Medulla oblongata (tissue), 1 donor: Measurements from ENCODE around the gene CDCA7.
A peak's percentile ranks its signal among the peaks of the same experiment; 100 is the strongest.
"Not testable (repeated sequence)": the region's sequence is repeated elsewhere in the genome, so short reads cannot be mapped to it uniquely, and the experiment has no call there.

Experiments used
- DNase-seq: peaks from one replicate; pipeline ENCODE4 v3.0.0-alpha.2; 2015; ENCODE audit errors: extremely low spot score

Gene CDCA7

DNA sequence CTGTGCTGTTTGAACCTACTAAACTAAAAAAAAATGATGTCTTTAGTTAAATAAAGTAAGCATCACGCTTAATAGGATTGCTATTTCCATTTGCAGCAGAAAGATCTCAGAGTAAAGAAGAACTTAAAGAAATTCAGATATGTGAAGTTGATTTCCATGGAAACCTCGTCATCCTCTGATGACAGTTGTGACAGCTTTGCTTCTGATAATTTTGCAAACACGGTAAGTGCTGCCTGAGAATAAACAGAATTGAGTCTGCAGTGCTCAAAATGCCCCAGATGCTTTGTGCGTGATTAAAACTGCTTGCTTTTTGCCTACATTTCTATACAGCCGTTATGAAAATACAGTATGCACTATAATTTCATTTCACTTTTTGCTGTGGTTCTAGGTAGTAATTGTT lies 3.9 kb downstream of the CDCA7 start:
- no peak for DNase-seq

DNA sequence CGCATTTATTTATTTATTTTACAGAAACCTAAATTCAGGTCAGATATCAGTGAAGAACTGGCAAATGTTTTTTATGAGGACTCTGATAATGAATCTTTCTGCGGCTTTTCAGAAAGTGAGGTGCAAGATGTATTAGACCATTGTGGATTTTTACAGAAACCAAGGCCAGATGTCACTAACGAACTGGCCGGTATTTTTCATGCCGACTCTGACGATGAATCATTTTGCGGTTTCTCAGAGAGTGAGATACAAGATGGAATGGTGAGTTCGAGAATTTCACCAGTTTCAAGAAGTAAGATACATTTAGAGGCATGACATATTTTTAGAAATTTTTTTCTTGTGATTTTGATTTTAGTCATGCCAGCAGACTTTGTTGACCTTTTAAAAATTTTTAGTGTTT lies 4.6 kb downstream of the CDCA7 start:
- DNase-seq = no peak

DNA sequence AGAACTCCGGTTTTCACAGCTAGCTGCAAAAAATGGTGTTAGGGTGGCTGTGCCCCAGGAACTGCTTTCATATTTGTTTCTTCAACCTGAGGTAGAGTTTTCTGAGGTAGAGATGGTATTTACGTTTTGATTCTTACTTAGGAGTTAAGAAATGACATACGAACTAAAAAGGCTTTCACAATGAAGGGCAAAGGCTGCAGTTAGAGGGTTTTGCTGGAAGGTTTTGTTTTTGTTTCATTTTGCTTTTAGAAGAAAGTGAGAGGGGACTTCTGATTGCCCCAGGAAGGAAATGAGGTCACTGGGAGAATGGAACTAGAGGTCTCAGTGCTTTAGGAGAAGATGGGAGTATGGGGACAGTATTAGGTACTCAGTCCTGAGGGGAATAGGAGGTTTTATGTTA lies 15.5 kb downstream of the CDCA7 start:
- no peak for DNase-seq

DNA sequence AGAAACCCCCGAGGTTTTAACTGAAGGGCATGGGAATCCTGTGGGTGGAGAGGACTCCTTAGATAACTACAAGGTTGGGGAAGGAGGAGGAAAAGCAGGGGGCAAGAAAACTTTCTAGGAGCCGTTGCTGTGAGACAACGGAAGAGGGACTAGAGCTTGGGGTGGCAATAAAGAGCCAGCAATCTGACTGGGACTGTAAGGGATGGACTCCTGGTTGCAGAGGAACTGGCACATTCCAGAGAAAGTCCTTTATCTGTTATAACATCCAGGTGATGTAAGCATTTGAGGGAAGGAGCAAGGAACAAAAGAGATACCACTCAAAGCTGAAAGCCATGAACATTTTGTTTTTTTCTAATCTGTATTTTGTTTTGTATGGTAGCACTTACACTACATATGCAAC lies 16.4 kb downstream of the CDCA7 start:
- no peak for DNase-seq

DNA sequence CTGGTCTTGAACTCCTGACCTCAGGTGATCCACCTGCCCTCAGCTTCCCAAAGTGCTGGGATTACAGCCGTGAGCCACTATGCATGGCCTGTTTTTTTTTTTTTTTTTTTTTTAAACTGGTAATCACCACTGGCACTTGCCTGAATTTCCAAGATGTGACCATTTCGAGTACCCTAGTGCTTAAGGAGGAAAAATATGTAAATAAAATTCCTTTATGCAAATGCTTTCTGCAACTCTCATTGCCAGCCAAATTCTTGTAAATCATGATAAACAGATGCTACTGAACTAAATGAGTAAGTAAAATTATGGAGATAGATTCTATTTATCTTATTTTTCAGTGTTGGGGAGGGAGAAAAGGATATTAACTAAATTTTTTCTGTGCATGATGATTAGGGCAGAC lies 18.6 kb downstream of the CDCA7 start:
- no peak for DNase-seq

DNA sequence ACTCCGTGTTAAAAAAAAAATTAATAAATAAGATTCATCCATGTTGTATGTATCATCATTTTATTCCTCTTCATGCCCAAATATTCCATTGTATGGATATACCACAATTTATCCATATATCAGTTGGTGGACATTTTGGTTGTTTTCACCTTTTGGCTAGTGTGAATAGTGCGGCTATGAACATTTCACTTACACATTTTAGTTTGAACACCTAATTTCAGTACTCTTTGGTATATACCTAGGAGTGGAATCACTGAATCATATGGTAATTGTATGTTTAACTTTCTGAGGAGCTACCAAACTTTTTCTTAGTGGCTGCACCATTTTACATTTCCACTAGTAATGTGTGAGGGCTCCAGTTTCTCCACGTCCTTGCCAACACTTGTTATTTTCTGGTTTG lies 20.0 kb downstream of the CDCA7 start:
- no peak for DNase-seq

DNA sequence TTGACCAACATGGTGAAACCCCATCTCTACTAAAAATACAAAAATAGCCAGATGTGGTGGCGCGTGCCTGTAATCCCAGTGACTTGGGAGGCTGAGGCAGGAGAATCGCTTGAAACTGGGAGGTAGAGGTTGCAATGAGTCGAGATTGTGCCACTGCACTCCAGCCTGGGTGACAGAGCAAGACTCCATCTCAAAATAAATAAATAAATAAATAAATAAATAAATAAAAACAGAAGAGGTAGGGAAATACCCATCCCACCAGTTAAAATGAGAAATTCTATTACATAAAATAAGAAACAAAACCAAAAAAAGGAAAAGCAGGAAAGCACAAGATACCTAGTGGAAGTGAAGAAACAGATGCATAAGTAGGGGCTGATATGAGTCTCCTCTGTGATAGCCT lies 30.9 kb downstream of the CDCA7 start:
- not testable (repeated sequence) for DNase-seq

DNA sequence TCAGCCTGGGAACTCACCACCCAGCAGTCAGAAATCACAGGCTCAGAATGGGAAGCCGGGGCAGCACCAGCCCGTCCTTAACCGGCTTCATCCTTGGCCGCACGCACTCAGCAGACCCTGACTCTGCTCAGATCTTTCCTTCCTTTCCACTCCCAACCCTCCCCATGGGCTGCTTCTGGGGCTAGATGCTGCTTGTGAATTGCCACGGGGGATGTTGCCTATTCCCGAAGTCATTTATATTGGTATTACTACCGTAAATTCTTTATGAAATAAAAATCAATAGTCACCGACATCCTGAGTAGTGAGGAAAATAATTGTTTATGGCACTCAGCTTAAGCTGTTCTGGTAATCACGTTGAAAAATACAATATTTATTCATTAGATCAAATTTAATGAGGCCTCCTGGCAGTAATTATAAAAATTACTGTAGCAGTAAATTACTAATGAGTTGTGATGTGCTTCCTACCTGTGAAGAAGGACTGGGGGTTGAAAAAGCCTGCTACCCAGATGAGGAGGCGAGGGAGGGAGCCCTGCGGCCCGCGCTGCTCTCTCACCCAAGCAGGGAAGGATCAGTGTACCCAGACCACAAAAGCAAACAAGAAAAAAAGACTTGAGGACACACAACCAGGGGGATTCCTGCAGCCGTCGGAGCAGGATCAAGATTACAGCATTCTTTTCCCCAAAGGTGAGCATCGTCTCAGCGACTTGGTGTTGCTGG lies 31.5 kb downstream of the CDCA7 start:
- DNase-seq = no peak

DNA sequence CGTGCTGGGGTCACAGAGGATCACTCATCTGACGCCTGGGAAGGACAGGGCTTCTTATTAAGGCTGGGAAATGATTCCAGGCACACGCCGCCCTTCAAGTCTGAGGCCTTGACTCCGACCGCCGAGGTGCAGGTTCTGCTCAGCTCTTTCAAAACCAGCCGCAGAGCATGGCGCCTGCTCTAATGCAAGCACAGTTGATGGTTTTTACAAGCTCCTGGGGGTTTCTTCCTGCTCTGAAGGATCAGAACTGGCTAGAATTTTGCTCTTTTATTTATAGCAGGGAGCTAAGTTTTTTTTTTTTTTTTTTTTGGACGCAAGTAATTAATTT lies 32.0 kb downstream of the CDCA7 start:
- DNase-seq = no peak

DNA sequence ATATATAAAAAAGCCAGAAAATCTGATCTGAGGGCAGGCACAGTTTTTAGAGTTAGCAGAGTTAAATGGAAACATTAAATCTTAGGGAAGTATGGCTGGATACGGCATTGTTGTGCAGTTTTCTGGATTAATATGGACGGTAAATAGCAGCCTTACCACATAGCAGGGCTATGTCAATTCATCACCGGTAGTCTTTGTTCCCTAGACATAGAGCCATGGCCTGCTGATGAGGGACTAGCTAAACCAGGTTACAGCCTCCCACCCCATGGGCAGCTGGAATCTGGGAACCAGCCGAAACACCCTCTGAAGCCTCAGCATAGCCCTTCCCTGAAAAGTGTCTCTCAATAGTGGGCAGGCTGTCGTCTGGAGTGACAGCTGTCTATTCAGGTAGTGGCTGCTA lies 32.4 kb downstream of the CDCA7 start:
- no peak for DNase-seq

DNA sequence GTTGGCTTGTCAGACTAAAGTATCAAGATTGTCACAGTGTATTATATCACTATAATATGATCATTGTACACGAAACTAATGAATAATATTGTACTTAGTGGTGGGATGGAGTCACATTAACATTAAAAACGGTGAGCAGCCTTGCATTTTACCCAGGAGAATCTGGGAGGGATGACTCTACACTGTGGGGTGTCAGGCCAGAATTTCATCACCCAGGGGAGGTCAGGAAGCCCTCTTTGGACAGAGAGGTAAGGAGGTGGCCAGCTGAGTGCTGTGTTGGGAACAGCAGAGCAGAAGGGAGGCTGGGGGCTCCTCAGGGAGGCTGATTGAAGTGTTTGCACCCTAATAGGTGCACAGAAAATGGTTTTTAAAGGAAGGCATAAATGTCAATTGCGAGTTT lies 33.0 kb downstream of the CDCA7 start:
- no peak for DNase-seq

DNA sequence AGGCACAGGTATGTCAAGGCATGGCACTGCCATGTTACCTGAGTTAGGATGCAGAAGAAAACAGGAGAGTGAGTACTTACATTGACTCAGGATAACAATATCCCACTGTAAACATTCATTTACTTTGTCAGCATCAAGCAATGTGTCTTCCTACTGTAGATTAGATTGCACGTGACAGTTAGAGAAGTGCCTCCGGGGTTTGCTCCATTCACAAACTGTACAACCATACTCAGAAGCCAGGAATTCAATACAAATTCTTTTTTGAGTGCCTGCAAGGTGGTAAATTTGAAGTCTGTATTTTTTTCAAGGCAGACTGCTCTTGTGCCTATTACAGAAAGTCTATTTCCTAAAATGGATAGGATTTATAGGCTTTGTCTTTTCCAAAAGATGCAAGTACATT lies 34.1 kb downstream of the CDCA7 start:
- DNase-seq = no peak

DNA sequence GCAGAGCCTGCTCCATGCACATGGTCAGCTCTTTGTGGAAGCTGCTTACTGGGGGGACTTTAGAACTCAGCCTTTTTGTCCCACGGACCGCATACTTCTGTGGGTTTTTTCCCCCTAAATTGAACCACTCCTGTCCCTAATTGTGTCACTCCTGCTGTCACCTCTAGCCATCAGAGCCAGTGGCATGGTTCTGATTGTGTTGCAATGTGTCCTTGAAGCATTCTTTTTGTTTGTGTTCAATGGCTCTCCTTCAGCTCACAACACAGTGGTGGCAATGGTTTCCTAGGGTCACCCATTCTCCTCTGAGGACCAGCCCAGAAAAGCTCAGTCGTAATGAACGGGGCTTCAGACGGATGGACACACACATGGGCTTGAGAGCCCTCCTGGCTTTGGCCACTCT lies 35.4 kb downstream of the CDCA7 start:
- no peak for DNase-seq

DNA sequence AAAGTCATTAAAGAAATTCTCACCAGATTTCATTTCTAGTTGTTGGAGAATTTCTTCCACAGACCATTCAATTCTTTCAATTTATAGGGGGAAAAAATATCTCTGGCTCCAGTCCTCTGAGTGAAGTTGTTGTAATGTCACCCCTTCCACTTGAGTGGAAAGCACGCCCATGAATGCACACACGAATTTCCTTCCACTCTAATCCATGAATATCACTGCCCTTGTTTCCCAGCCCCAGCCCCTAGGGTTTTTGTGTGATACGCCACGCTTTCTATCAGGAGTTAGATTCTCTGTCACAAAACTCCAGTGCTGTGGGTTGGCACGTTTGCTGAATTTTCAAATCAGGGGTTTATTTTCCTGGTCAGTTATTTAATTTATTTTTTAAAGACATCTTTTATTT lies 38.1 kb downstream of the CDCA7 start:
- no peak for DNase-seq

DNA sequence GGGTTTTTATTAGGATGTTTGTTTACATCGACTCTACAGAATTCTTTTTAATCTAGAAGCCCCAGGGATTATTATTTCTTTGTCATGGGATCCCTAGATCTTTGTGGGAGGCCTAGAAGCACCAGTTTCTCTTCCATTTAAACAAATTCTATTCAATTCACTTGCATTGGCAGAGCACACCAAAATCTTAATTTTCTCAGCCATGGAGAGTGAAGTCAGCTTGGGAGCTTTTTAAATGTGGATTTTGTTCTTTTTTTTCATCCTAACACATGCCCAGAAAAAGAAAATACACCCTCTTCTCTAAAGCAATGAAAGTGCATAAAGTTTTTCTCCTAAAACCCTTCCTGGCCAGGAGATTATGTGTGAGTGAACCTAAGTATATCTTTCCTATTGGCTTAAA lies 38.5 kb downstream of the CDCA7 start:
- DNase-seq = peak; percentile 55

DNA sequence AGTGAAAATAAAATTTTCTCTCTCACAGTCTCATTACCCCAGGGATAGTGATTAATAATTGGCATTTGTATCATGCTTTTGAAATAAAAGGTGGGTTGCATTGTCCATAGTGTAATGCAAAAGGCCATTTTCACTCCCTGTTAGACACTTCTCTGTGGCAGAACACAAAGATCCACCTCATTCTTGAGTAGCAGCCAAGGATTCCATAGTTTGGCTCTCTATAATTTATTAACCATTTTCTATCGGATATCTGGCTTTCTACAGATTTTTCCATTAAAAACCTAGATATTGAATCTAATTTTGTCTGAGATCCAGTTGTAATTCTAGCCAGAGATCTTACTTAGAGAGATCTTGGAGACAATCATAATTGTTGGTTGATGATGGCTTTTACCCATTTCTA lies 39.0 kb downstream of the CDCA7 start:
- no peak for DNase-seq

DNA sequence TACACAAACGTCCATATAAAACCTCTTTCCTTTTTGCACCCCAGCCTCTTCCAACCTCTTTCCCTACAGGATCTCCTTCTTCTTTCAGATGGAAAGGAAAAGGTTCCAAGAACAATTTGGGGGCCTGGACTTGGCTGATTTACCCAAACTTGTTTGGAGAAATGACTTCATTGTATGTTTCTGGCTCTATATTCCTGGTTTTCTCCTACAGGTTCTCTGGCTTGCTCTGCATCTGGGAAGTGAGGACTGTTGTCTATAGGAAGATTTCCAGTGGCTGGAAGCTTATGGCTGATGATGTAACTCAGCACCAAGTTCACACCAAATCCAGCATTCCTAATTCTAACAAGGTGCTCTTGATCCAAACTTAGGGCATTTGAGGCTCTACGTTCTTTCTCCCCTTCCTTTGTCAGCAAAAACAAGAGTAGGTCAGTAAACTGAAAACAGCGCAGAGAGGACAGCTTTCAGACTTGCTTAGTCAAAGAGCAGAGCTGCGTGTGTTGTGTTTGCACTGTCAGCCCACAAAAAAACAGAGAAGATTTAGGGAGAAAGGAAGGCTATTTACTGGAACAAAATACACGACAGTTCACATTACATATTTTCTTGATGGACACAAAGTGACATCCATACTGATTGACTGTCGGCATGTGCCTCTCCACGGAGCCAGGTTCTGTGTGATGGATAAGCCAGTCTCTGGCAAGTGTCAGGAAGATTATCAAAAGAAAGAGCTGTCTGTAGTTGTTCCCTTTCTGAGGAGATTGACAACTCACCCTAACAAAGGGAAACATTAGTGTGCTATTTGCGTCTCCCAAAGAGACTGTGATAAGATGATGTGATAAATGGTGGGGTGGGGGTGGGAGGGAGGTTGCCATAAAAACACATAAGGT lies 39.7 kb downstream of the CDCA7 start:
- DNase-seq = no peak

DNA sequence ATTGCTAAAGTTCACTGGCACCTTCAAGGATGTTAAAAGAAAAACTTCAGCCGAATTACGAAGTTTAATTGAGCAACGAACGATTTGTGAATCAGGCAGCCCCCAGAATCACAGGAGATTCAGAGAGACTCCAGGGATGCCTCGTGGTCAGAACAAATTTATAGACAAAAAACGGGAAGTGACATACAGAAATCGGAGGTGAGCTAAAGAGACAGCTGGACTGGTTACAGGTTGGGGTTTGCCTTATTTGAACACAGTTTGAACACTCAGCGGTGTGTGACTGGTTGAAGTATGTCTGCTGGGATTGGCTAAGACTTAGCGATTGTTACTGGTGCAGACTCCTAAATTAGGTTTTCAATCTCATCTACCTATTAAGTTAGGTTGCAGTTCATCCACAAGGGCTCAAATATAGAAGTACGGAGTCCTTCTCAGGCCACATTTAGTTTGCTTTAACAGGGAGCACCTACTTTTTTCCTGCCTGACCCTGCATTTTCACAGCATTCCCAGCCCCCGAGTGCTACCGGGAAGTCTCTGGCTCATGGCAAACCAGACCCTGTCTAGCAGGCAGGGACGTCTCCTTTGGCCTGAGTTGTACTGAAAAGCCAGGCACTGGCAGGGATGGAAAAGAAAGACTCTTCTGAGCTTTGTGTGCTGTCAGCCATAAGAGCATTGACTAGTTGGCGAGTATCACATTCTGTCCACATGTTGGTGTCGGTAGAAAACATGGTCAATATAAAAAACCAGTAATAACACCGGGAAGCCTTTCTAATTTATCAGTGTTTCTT lies 41.1 kb downstream of the CDCA7 start:
- DNase-seq = no peak

DNA sequence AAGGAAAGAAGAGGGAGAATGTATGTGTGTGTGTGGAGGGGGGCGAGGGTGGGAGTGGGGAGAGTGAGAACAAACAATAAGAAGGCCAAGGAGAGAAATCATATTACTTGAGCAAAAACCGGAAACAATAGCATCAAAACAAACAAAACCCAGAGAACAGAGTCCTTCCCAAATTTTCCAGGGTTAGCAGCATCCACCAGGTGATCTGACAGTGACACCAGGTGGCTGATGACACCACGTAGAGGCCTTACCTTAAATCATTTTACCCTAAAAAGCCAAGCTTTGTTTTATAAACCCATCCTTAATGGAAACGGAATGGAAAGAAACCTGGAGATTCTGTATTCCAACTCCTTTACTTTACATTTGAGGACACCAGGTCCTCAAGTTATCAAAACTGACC lies 42.9 kb downstream of the CDCA7 start:
- no peak for DNase-seq

DNA sequence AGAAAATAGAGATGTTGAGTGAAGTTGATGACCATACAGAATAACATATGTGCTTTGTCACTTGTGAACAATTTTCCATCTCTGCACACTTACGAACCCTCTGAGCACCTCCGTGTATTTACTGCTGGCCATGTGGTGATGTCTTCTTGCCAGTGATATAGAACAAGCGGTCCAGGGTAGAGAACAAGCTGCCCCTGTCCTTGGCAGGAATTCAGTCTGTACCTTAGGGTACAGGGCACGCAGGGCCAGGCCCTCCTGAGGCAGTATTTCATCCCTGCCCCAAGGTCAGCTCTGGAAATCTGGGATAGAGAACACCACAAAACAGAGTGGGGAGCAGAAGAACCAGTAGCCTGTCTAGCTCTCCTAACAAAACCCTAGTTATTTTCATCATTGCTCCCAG lies 44.6 kb downstream of the CDCA7 start:
- no peak for DNase-seq

DNA sequence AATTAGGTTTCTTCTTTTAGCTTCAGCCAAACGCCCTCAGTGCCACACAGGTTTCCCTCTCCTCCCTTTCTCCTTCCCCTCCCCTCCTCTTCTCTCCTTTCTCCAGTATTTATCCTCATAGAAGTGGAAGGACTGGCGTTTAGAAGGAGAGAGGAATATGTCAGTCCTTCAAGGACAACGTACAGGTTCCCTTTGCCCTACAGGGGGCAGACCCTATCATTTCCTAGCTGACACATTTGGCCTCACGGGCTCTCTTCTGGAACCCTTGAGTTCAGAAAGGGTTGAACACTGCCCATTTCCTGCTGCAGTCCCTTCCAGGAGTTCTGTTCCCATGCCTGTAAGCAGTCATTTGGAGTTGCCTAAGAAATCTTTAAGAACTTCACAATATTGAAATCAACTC lies 46.1 kb downstream of the CDCA7 start:
- no peak for DNase-seq

DNA sequence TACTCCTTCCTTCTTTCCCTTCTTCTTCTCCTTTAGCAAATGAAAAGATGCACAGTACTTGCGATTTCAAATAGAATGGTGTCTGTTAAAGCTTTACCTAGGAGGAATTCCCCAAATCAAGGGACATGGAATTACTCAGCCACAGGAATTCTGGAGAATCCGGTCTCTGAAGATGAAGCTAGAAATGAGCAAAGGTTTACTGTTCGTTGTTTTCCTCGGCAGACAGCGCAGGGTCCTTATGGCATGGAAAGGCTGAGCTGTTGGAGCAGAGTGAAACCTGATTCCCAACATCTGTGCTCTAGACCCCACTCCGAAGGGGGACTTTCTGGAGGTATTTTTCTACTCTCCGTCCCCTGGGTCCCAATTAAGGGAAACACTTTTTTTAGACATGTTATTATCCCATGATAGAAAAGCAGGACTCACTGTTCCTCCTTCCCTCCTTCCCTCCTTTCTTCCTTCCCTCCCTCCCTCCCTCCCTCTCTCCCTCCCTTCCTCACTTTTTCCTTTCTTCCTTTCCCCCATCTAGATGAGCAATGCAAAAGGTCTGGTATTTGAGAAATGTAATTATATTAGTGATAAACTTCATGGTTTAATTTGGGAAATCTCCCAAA lies 47.1 kb downstream of the CDCA7 start:
- no peak for DNase-seq
